Thyroid gland (tissue), 4 donors: ENCODE results near the gene TTLL13. TPM values are rescaled to one million over a fixed set of nuclear protein-coding genes. Genes with fewer than 3 reads are reported as not detected.
A peak's percentile ranks its signal among the peaks of the same experiment; 100 is the strongest.

Experiments
- DNase-seq, 2 donors: peaks; one replicate each; pipeline ENCODE4 v3.0.0-alpha.2; 2019
- H3K27ac ChIP-seq, 3 donors: fragments of 200-600 bp; sonication (generic); 1 replicate in 2 of 3; 2 replicates in 1 of 3; pipeline ENCODE4 v1.5.1; 2016 to 2019; ENCODE audit warnings: mild to moderate bottlenecking in 1 of 3, moderate library complexity in 1 of 3
- H3K27me3 ChIP-seq: fragments of 200-600 bp; sonication (generic); one replicate; pipeline ENCODE4 v1.5.1; 2019
- H3K36me3 ChIP-seq, 2 donors: fragments of 200-600 bp; sonication (generic); one replicate each; pipeline ENCODE4 v1.5.1; 2016 to 2019
- H3K4me1 ChIP-seq, 2 donors: fragments of 200-600 bp; sonication (generic); one replicate each; pipeline ENCODE4 v1.5.1; 2017 to 2019
- H3K4me3 ChIP-seq, 3 donors: fragments of 200-600 bp; sonication (generic); replicated peaks in 1 of 3; 1 replicate in 2 of 3; 2 replicates in 1 of 3; pipeline ENCODE4 v1.5.1; 2016; ENCODE audit warnings: mild to moderate bottlenecking in 1 of 3
- H3K9me3 ChIP-seq: fragments of 200-600 bp; sonication (generic); one replicate; pipeline ENCODE4 v1.5.1; 2017
- CTCF ChIP-seq, 6 experiments: fragments of 200-600 bp in 3 of 6; fragments of 450-650 bp in 3 of 6; sonication (generic) in 3 of 6; IDR thresholded peaks; one replicate each; pipeline ENCODE4 v1.5.1; 2016 to 2019; ENCODE audit warnings: antibody characterized with exemption in 6 of 6, mild to moderate bottlenecking in 2 of 6, inconsistent platforms in 1 of 6, moderate library complexity in 1 of 6
- POLR2A ChIP-seq, 2 donors: fragments of 450-650 bp; IDR thresholded peaks; one replicate each; pipeline ENCODE4 v1.6.1; 2017; ENCODE audit warnings: antibody characterized with exemption in 2 of 2, mild to moderate bottlenecking in 2 of 2, moderate library complexity in 1 of 2
- WGBS, 2 donors: methylation state at CpG; one replicate each; pipeline ENCODE4 v1.1.5; 2017; 5-methylcytosine and 5-hydroxymethylcytosine counted together
- intact Hi-C: fragments of 100-400 bp; cut with DNase I; formaldehyde crosslinking; loops from one replicate; pipeline ENCODE4 v1.15.1; 2023
- total RNA-seq, 4 donors: library from RNA; depleted of rRNA; stranded (reverse); fragments of >200 nt; gene quantifications; one replicate each; pipeline ENCODE4 v1.2.3, GENCODE V29; 2016

Gene TTLL13
- total RNA-seq, 4 donors from 2014 or later = 0.13 to 0.22 TPM; not detected in 2

- Histone ChIP-seq H3K27ac (no peak overlapping the region), H3K36me3 (no peaks in the 10 kb centered on the region), H3K4me3 (no peak overlapping the region), H3K4me1 (peaks cover 52 to 66% of the 10 kb centered on the region in 2 donors), H3K27me3 (no peaks in the 10 kb centered on the region), H3K9me3 (no peaks in the 10 kb centered on the region)
- TF ChIP-seq CTCF (IDR thresholded peaks at IDR 0.05) (no peak), POLR2A (IDR thresholded peaks at IDR 0.05) (no peak)
- DNase-seq = no peak
- intact Hi-C loops = no loop called here
- WGBS, 2 donors = 94 to 96% methylated on average over 6 of the region's 6 CpGs
These were observed 42.1 kb upstream of the TTLL13 start for GRCh38 chr15:90207252-90207651.

- intact Hi-C loops = no loop called here
- WGBS, 2 donors = 66 to 73% methylated on average over 6 of the region's 6 CpGs
- H3K36me3 ChIP-seq = no peaks in the 10 kb centered on the region
These were observed 41.0 kb upstream of the TTLL13 start for GRCh38 chr15:90208356-90208755.

DNA sequence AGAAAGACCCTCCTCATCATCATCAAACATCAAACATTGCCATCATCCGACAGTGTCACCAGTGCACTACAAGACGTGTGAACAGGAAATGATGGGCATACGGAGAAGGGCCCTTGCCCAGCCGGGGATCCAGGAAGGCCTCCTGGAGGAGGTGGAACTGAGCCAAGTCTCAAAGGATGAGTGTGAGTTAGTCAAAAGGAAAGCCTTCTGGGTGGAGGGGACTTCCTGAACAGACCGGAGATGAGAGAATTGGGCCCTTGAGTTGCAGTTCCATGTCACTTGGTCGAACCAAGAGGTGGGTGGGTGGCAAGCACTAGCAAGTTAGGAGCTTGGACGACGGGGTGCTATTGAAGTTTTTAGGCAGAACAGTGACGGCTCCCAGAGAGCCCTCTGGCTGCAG lies 39.8 kb upstream of the TTLL13 start:
- H3K9me3 ChIP-seq = no peaks in the 10 kb centered on the region
- H3K4me1 ChIP-seq = peaks cover 57 to 67% of the 10 kb centered on the region in 2 donors
- 66 to 83% methylated on average over 9 of the region's 9 CpGs for WGBS, 2 donors
- H3K27me3 ChIP-seq = no peaks in the 10 kb centered on the region
- no peak for DNase-seq
- H3K36me3 ChIP-seq = no peaks in the 10 kb centered on the region
- intact Hi-C loops = no loop called here
- no peak overlapping the region for H3K4me3 ChIP-seq
- H3K27ac ChIP-seq = peak overlapping the region; percentile 23 to 85 (median 34)
- no peak for TF ChIP-seq CTCF (IDR thresholded peaks at IDR 0.05)
- TF ChIP-seq POLR2A (IDR thresholded peaks at IDR 0.05) = no peak

More at GRCh38 chr15:90208356-90208755, 41.0 kb upstream of the TTLL13 start:
- TF ChIP-seq CTCF (IDR thresholded peaks at IDR 0.05) = no peak
- TF ChIP-seq POLR2A (IDR thresholded peaks at IDR 0.05) = no peak
- Histone ChIP-seq H3K27ac (peak overlapping the region in 1 of 3 donors; percentile 28), H3K4me1 (peaks cover 52 to 66% of the 10 kb centered on the region in 2 donors), H3K27me3 (no peaks in the 10 kb centered on the region), H3K4me3 (no peak overlapping the region), H3K9me3 (no peaks in the 10 kb centered on the region)
- DNase-seq = no peak

DNA sequence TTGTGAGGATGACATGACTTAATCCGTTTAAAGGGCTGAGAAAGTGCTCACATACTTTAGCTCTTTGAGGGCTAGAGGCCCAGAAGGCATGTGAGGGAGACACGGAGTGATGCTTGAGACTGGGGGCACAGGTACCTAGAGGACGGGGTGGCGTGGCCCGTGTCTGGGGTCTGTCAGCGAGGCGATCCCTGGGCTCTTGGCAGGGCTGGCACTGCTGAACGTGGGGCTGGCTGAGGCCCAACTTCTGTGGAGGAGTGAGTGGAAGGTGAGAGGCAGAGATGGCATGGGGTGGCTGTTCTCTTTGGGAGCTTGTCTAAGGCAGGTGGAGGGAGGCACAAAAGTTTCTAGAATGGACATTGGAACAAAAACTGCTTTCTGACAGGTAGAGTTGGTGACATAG lies 38.8 kb upstream of the TTLL13 start:
- Histone ChIP-seq H3K4me1 (peaks cover 64 to 74% of the 10 kb centered on the region in 2 donors), H3K27ac (peak overlapping the region; percentile 82 to 95 (median 85)), H3K36me3 (no peaks in the 10 kb centered on the region), H3K9me3 (no peaks in the 10 kb centered on the region), H3K4me3 (no peak overlapping the region), H3K27me3 (no peaks in the 10 kb centered on the region)
- peak; percentile 81 to 85 for DNase-seq
- TF ChIP-seq CTCF (IDR thresholded peaks at IDR 0.05) (no peak), POLR2A (IDR thresholded peaks at IDR 0.05) (no peak)
- 46 to 51% methylated on average over 8 of the region's 8 CpGs for WGBS, 2 donors
- intact Hi-C loops = no loop called here

GRCh38 chr15:90211009-90211408 lies 38.3 kb upstream of the TTLL13 start:
- no peak overlapping the region for H3K4me3 ChIP-seq
- intact Hi-C loops = no loop called here
- H3K36me3 ChIP-seq = no peaks in the 10 kb centered on the region
- H3K27me3 ChIP-seq = no peaks in the 10 kb centered on the region
- peak overlapping the region; percentile 82 to 95 (median 85) for H3K27ac ChIP-seq
- H3K9me3 ChIP-seq = no peaks in the 10 kb centered on the region
- peaks cover 64 to 77% of the 10 kb centered on the region in 2 donors for H3K4me1 ChIP-seq
- DNase-seq = no peak
- 86 to 93% methylated on average over 3 to 6 of the region's 9 CpGs for WGBS, 2 donors
- TF ChIP-seq POLR2A (IDR thresholded peaks at IDR 0.05) (no peak), CTCF (IDR thresholded peaks at IDR 0.05) (no peak)
